Thoracic aorta (tissue), 2 donors: Measurements from ENCODE around the gene COMTD1. TPM values are rescaled to one million over a fixed set of nuclear protein-coding genes. Genes with fewer than 3 reads are reported as not detected.

Source experiments
- ATAC-seq: fragments of 150-250 bp; one replicate; pipeline ENCODE4 v1.8.0; 2017; ENCODE audit warnings: low read depth; ENCODE audit not compliant: insufficient number of reproducible peaks, low FRiP score
- DNase-seq: peaks from one replicate; pipeline ENCODE4 v3.0.0-alpha.2; 2020; ENCODE audit warnings: low spot score
- H3K27ac ChIP-seq, 2 donors: fragments of 200-600 bp; sonication (generic); 1 replicate in 1 of 2; 2 replicates in 1 of 2; pipeline ENCODE4 v1.5.1; 2016; ENCODE audit warnings: mild to moderate bottlenecking in 2 of 2, moderate library complexity in 2 of 2
- H3K27me3 ChIP-seq: fragments of 200-600 bp; sonication (generic); replicated peaks from 2 replicates; pipeline ENCODE4 v1.6.0; 2016; ENCODE audit warnings: mild to moderate bottlenecking; ENCODE audit not compliant: insufficient read depth
- H3K36me3 ChIP-seq: fragments of 200-600 bp; sonication (generic); one replicate; pipeline ENCODE4 v1.5.1; 2016
- H3K4me1 ChIP-seq, 2 donors: fragments of 200-600 bp; sonication (generic); 1 replicate in 1 of 2; 2 replicates in 1 of 2; pipeline versions ENCODE4 v1.5.1 to v1.6.0; 2016; ENCODE audit warnings: low read depth in 2 of 2, mild to moderate bottlenecking in 1 of 2; ENCODE audit not compliant: control insufficient read depth in 1 of 2
- H3K4me3 ChIP-seq: fragments of 200-600 bp; sonication (generic); 2 replicates; pipeline ENCODE4 v1.5.1; 2016; ENCODE audit warnings: mild to moderate bottlenecking
- H3K9me3 ChIP-seq: fragments of 200-600 bp; sonication (generic); 2 replicates; pipeline ENCODE4 v1.5.1; 2016
- total RNA-seq, 2 donors: library from RNA; depleted of rRNA; stranded (reverse); fragments of >200 nt; gene quantifications; one replicate each; pipeline versions ENCODE4 v1.1.0 to v1.2.3, GENCODE V29; 2016
- TF ChIP-seq, protein P1 (sequence below): fragments of 200-600 bp; sonication (generic); IDR thresholded peaks from one replicate; pipeline ENCODE4 v1.5.1; 2019; ENCODE audit warnings: antibody characterized with exemption

Gene COMTD1
- total RNA-seq, 2 donors from 2014 or later = 19.0 to 35.6 TPM

DNA sequence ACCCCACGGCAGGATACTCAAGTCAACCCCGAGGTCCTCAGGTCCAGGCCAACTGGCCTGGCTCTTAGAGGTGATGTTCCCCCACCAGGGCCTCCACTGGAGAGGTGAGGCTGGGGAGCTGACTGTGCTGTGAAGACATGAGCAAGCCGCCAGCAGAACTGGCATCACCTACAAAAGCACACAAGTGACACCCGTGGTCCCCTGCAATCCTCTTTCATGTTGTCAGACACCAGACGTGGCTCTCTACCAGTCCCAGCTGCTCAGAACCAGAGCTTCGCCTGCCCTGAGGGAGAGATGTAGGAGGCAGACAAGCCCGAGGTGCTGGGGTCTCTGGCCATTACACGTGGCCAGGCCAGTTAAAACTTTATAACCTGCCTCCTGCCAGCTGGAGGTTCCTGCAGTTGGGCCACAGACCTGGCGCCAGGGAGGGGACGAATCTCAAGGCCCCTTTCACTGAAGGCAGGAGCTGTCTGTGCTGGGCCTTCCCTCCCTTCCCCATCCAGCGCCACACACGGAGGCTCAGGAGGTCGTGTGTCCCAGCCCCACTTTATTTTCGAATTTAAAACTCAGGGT lies 2.2 kb downstream of the COMTD1 start:
- no peak for ATAC-seq
- TF ChIP-seq, protein P1, sequence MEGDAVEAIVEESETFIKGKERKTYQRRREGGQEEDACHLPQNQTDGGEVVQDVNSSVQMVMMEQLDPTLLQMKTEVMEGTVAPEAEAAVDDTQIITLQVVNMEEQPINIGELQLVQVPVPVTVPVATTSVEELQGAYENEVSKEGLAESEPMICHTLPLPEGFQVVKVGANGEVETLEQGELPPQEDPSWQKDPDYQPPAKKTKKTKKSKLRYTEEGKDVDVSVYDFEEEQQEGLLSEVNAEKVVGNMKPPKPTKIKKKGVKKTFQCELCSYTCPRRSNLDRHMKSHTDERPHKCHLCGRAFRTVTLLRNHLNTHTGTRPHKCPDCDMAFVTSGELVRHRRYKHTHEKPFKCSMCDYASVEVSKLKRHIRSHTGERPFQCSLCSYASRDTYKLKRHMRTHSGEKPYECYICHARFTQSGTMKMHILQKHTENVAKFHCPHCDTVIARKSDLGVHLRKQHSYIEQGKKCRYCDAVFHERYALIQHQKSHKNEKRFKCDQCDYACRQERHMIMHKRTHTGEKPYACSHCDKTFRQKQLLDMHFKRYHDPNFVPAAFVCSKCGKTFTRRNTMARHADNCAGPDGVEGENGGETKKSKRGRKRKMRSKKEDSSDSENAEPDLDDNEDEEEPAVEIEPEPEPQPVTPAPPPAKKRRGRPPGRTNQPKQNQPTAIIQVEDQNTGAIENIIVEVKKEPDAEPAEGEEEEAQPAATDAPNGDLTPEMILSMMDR = no peak
- peaks cover 7 to 27% of the 10 kb centered on the region in 2 donors for H3K4me1 ChIP-seq
- H3K4me3 ChIP-seq = peak overlapping the region; percentile 97
- no peaks in the 10 kb centered on the region for H3K9me3 ChIP-seq
- DNase-seq = no peak
- peaks cover 9% of the 10 kb centered on the region for H3K36me3 ChIP-seq
- H3K27ac ChIP-seq = peak overlapping the region; percentile 78 to 81
- H3K27me3 ChIP-seq = no peaks in the 10 kb centered on the region

DNA sequence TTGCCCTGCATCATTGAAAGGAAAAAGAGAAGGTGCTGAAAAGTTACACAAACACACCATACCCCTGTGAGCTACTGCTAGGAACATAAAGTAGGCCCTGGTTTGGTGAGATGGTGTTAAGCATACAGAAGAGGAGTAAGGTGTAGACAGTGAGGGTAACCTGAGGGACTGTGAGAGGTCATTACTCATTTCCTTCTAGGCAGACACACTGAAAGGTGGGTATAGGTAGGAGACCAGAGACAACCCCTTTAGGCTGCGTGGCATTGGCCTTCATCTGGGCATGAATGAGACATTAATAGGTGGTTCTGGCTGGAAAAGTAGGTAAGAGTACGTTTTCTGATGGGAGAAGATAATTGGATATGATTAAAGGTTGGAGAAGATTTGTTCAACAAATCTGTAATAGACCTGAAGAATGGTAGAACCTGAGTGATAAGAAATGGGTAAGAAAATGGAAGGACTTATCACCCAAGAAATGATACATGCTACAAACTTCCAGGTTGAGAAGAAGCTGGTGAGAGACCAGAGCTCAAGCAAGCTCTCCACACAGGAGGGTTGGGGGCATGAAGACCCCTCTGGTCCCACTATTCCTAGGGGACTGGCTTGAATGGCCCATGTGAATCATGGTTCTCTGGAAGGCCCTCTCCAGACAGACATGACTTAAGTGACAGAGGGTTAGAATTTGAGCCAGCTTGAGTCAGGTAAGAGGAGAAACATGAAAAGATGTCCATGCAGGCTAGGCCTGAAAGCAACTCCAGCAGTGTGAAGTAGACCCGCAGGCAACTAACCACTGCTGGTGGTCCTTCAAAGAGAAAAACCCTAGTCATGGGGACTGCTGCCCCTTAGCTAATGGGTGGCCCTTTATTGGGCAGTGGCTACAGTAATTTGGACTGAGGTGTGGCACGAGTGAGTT lies 3.8 kb downstream of the COMTD1 start:
- ATAC-seq = no peak
- Histone ChIP-seq H3K9me3 (no peaks in the 10 kb centered on the region), H3K4me3 (no peak overlapping the region), H3K27ac (no peak overlapping the region), H3K36me3 (peaks cover 9% of the 10 kb centered on the region), H3K4me1 (peaks cover 9 to 43% of the 10 kb centered on the region in 2 donors), H3K27me3 (no peaks in the 10 kb centered on the region)
- TF ChIP-seq, protein P1 = no peak
- DNase-seq = no peak

DNA sequence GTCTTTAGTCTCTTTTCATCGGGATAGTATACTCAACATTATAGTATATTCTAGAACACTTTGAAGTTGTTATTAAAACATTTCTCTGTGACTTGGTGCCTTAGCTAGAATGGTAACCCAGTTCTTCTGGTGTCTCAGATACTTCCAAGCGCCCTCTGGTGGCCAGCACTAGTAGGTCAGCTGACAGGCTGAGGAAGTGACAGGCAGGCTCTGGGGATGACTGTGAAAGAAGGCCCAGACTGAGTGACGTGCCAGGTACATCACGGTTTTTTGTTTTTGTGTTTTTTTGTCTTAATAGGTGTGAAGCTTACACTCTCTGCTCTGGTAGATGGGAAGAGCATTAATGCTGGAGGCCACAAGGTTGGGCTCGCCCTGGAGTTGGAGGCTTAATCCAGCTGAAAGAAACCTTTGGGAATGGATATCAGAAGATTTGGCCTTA lies 5.1 kb downstream of the COMTD1 start:
- H3K4me1 ChIP-seq = peaks cover 20 to 52% of the 10 kb centered on the region in 2 donors
- peak overlapping the region in 1 of 2 donors; percentile 29 for H3K27ac ChIP-seq
- H3K36me3 ChIP-seq = peaks cover 9% of the 10 kb centered on the region
- H3K4me3 ChIP-seq = no peak overlapping the region
- H3K9me3 ChIP-seq = no peaks in the 10 kb centered on the region
- ATAC-seq (no peak), DNase-seq (peak; percentile 84)
- no peaks in the 10 kb centered on the region for H3K27me3 ChIP-seq
- TF ChIP-seq, protein P1 = peak; percentile 93

DNA sequence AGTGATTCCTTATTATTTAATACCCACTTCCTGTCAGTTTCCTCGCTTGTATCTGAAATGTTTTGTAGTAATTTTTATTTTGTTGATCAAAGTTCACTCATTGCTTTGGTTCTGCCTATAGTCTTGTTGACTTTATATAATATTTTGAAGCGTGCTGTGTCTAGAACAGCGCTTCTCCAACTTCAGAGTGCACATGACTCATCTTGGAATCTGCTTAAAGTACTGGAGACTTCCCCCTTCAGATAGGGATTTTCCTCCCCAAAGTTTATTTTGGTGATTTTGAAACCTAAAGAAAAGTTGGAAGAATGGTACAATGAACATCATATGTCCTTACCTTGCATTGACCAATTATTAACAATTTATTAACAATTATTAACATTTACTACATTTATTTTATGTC lies 5.8 kb downstream of the COMTD1 start:
- TF ChIP-seq, protein P1 = no peak
- H3K9me3 ChIP-seq = no peaks in the 10 kb centered on the region
- ATAC-seq (no peak), DNase-seq (no peak)
- peaks cover 9% of the 10 kb centered on the region for H3K36me3 ChIP-seq
- no peak overlapping the region for H3K4me3 ChIP-seq
- H3K4me1 ChIP-seq = peaks cover 24 to 52% of the 10 kb centered on the region in 2 donors
- no peaks in the 10 kb centered on the region for H3K27me3 ChIP-seq
- peak overlapping the region in 1 of 2 donors; percentile 49 for H3K27ac ChIP-seq

DNA sequence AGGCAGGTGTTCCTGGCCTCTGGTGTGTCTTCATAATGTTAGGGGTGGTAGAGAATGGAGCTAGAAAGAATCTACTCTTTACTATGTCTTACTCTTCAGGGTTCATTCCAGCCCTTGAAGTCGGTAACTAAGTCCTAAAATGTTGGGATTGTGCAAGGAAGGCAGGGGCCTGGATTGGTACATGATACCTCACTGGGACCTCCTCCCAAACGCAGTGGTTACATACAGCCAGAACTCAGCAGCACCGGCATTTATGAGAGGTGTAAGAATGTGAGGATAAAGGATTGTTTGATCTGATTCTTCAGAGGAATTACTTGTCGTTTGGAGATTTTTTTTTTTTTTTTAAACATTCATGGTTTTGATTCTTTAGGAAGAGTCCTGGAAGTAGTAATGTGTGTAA lies 6.9 kb downstream of the COMTD1 start:
- H3K27me3 ChIP-seq = no peaks in the 10 kb centered on the region
- H3K36me3 ChIP-seq = peaks cover 14% of the 10 kb centered on the region
- H3K4me1 ChIP-seq = peaks cover 32 to 60% of the 10 kb centered on the region in 2 donors
- ATAC-seq = no peak
- H3K27ac ChIP-seq = peak overlapping the region in 1 of 2 donors; percentile 49
- H3K9me3 ChIP-seq = no peaks in the 10 kb centered on the region
- TF ChIP-seq, protein P1 = no peak
- H3K4me3 ChIP-seq = no peak overlapping the region
- DNase-seq = no peak
